Endodermal cell (in vitro differentiated cells): ENCODE results near the gene GLIS2. TPM values are rescaled to one million over a fixed set of nuclear protein-coding genes. Genes with fewer than 3 reads are reported as not detected.

Experiments
- DNase-seq: peaks from one replicate; pipeline ENCODE4 v3.0.0-alpha.2; 2017
- H3K27ac ChIP-seq: 2 replicates; pipeline ENCODE4 v1.5.1; 2013; ENCODE audit warnings: mild to moderate bottlenecking, low read depth, low read length, moderate library complexity
- H3K27me3 ChIP-seq: 2 replicates; pipeline ENCODE4 v1.6.1; 2013; ENCODE audit warnings: mild to moderate bottlenecking, low read length, moderate library complexity; ENCODE audit not compliant: insufficient read depth, control insufficient read depth, poor library complexity, severe bottlenecking
- H3K36me3 ChIP-seq: 2 replicates; pipeline ENCODE4 v1.7.0; 2013; ENCODE audit warnings: mild to moderate bottlenecking, low read length, moderate library complexity; ENCODE audit not compliant: control insufficient read depth, insufficient read depth
- H3K4me1 ChIP-seq: one replicate; pipeline ENCODE4 v1.7.0; 2013; ENCODE audit warnings: low read length; ENCODE audit not compliant: control insufficient read depth, insufficient read depth
- H3K4me3 ChIP-seq: 2 replicates; pipeline ENCODE4 v1.5.1; 2013; ENCODE audit warnings: mild to moderate bottlenecking, low read length, moderate library complexity
- H3K9ac ChIP-seq: 2 replicates; pipeline ENCODE4 v1.6.1; 2013; ENCODE audit warnings: mild to moderate bottlenecking, low read length, moderate library complexity; ENCODE audit not compliant: poor library complexity, severe bottlenecking; ENCODE audit errors: extremely low read depth
- H3K9me3 ChIP-seq: 2 replicates; pipeline ENCODE4 v1.6.1; 2013; ENCODE audit warnings: mild to moderate bottlenecking, low read length, moderate library complexity; ENCODE audit not compliant: control insufficient read depth
- H3K27ac Mint-ChIP-seq: 2 replicates; pipeline ENCODE4 v1.8.0; 2020; ENCODE audit warnings: mixed read lengths
- H3K27me3 Mint-ChIP-seq: 2 replicates; pipeline ENCODE4 v1.8.0; 2021; ENCODE audit warnings: mild to moderate bottlenecking, mixed read lengths; ENCODE audit not compliant: insufficient read depth
- H3K36me3 Mint-ChIP-seq: 2 replicates; pipeline ENCODE4 v1.8.0; 2020; ENCODE audit warnings: low read depth, mixed read lengths
- H3K4me1 Mint-ChIP-seq: 2 replicates; pipeline ENCODE4 v1.8.0; 2020; ENCODE audit warnings: mixed read lengths
- H3K4me3 Mint-ChIP-seq: 2 replicates; pipeline ENCODE4 v1.8.0; 2020; ENCODE audit warnings: mild to moderate bottlenecking, moderate library complexity, mixed read lengths
- H3K9me3 Mint-ChIP-seq: 2 replicates; pipeline ENCODE4 v1.8.0; 2020; ENCODE audit warnings: mild to moderate bottlenecking, mixed read lengths
- CTCF ChIP-seq: fragments of 200-600 bp; sonication (generic); conservative IDR thresholded peaks from 2 replicates; pipeline ENCODE4 v1.5.0; 2021; ENCODE audit warnings: antibody characterized with exemption, mild to moderate bottlenecking
- WGBS, 2 experiments: methylation state at CpG; one replicate each; pipeline versions ENCODE4 v1.1.5 to v1.1.7; 2013; ENCODE audit warnings: missing lambda C conversion rate in 2 of 2, mixed read lengths in 1 of 2; ENCODE audit not compliant: insufficient coverage in 1 of 2, insufficient read length in 1 of 2; 5-methylcytosine and 5-hydroxymethylcytosine counted together
- total RNA-seq, 2 donors: library from RNA; stranded (reverse); fragmentation: NEBNext Ultra II Directional in 1 of 2; extraction: Animal tissue kit (Norgen Biotek cat#: 25700) in 1 of 2; gene quantifications; 2 replicates in 1 of 2; 3 replicates in 1 of 2; pipeline ENCODE4 v1.2.1, GENCODE V29; 2021

The GLIS2 gene
- total RNA-seq, 2 donors from 2014 or later, result 9.1 to 13.2 TPM

- H3K4me3 ChIP-seq, result no peak overlapping the region
- H3K27me3 ChIP-seq, result no peaks in the 10 kb centered on the region
- no peaks in the 10 kb centered on the region for H3K36me3 ChIP-seq
- no peak overlapping the region for H3K9ac ChIP-seq
- H3K9me3 Mint-ChIP-seq, result no peaks in the 10 kb centered on the region
- H3K9me3 ChIP-seq, result no peaks in the 10 kb centered on the region
- no peak for TF ChIP-seq CTCF
- WGBS, 2 experiments, result 85 to 86% methylated on average over 2 to 13 of the region's 13 CpGs
- H3K4me1 ChIP-seq, result no peaks in the 10 kb centered on the region
- no peak overlapping the region for H3K27ac Mint-ChIP-seq
- H3K4me1 Mint-ChIP-seq, result no peaks in the 10 kb centered on the region
- H3K4me3 Mint-ChIP-seq, result no peak overlapping the region
- no peaks in the 10 kb centered on the region for H3K27me3 Mint-ChIP-seq
- H3K36me3 Mint-ChIP-seq, result peaks cover 5% of the 10 kb centered on the region
- H3K27ac ChIP-seq, result no peak overlapping the region
- DNase-seq, result no peak
These were observed 50.1 kb downstream of the GLIS2 start for GRCh38 chr16:4366016-4366415.

GRCh38 chr16:4367393-4367856 lies 51.6 kb downstream of the GLIS2 start:
- DNase-seq, result no peak
- H3K27me3 Mint-ChIP-seq, result no peaks in the 10 kb centered on the region
- H3K36me3 Mint-ChIP-seq, result peaks cover 5% of the 10 kb centered on the region
- H3K4me1 Mint-ChIP-seq, result peaks cover 1% of the 10 kb centered on the region
- no peak overlapping the region for H3K27ac ChIP-seq
- H3K27ac Mint-ChIP-seq, result no peak overlapping the region
- no peaks in the 10 kb centered on the region for H3K9me3 Mint-ChIP-seq
- no peak overlapping the region for H3K4me3 ChIP-seq
- no peak overlapping the region for H3K9ac ChIP-seq
- no peak overlapping the region for H3K4me3 Mint-ChIP-seq
- no peaks in the 10 kb centered on the region for H3K27me3 ChIP-seq
- peaks cover 1% of the 10 kb centered on the region for H3K4me1 ChIP-seq
- WGBS, 2 experiments, result 88 to 100% methylated on average over 2 to 5 of the region's 5 CpGs
- no peak for TF ChIP-seq CTCF
- H3K36me3 ChIP-seq, result no peaks in the 10 kb centered on the region
- H3K9me3 ChIP-seq, result no peaks in the 10 kb centered on the region

- Histone ChIP-seq H3K4me3 (no peak overlapping the region), H3K4me1 (peaks cover 16% of the 10 kb centered on the region), H3K36me3 (no peaks in the 10 kb centered on the region), H3K27me3 (no peaks in the 10 kb centered on the region), H3K9ac (no peak overlapping the region), H3K9me3 (no peaks in the 10 kb centered on the region), H3K27ac (no peak overlapping the region)
- WGBS, 2 experiments, result 86 to 93% methylated on average over 11 to 13 of the region's 13 CpGs
- DNase-seq, result no peak
- H3K36me3 Mint-ChIP-seq, result no peaks in the 10 kb centered on the region
- no peaks in the 10 kb centered on the region for H3K27me3 Mint-ChIP-seq
- no peak overlapping the region for H3K27ac Mint-ChIP-seq
- no peak overlapping the region for H3K4me3 Mint-ChIP-seq
- TF ChIP-seq CTCF, result no peak
- H3K4me1 Mint-ChIP-seq, result peaks cover 16% of the 10 kb centered on the region
- no peaks in the 10 kb centered on the region for H3K9me3 Mint-ChIP-seq
These were observed 53.3 kb downstream of the GLIS2 start for GRCh38 chr16:4369007-4369733.
